Panc1 (cell line): ENCODE results near the gene PSMB5. TPM values are rescaled to one million over a fixed set of nuclear protein-coding genes. Genes with fewer than 3 reads are reported as not detected.

Experiments
- ATAC-seq: fragments of 200-7000 bp; cut with Tn5 transposase; 2 replicates; pipeline ENCODE4 v1.9.1; 2020; ENCODE audit warnings: mild to moderate bottlenecking, moderate library complexity
- BruUV-seq: library from RNA; stranded (reverse); fragments of 400-500 nt; replicated peaks from 2 replicates; lab custom pipeline; 2021; lab: Mats Ljungman, UMichigan
- CTCF ChIA-PET: fragments of 300-600 bp; sonication (Branson Sonifier 250); formaldehyde crosslinking; loops from one replicate; lab custom pipeline; 2022; ENCODE audit warnings: antibody characterized with exemption; lab: Charles Lee
- POLR2A ChIA-PET: fragments of 300-600 bp; sonication (Branson Sonifier 250); formaldehyde crosslinking; loops from one replicate; lab custom pipeline; 2022; ENCODE audit warnings: antibody characterized with exemption; lab: Charles Lee
- DNase-seq: peaks from one replicate; pipeline ENCODE4 v3.0.0-alpha.2; 2010; ENCODE audit warnings: low read depth, low spot score
- H3K27ac ChIP-seq: 2 replicates; pipeline ENCODE4 v1.5.1; 2011; ENCODE audit warnings: mild to moderate bottlenecking, low read length, inconsistent platforms
- H3K27me3 ChIP-seq: fragments of 200-500 bp; sonication (Bioruptor generic); 2 replicates; pipeline ENCODE4 v1.6.0; 2014; ENCODE audit warnings: low read length, inconsistent platforms; ENCODE audit not compliant: control insufficient read depth, insufficient read depth
- H3K36me3 ChIP-seq: fragments of 200-500 bp; sonication (Bioruptor generic); 2 replicates; pipeline ENCODE4 v1.5.1; 2014; ENCODE audit warnings: inconsistent platforms, mild to moderate bottlenecking, low read length, moderate library complexity; ENCODE audit not compliant: control insufficient read depth, insufficient read depth
- H3K4me1 ChIP-seq: 2 replicates; pipeline ENCODE4 v1.5.1; 2011; ENCODE audit warnings: inconsistent platforms, mild to moderate bottlenecking, low read length, moderate library complexity; ENCODE audit not compliant: control insufficient read depth, insufficient read depth
- H3K4me3 ChIP-seq, 2 experiments: 2 replicates each; pipeline ENCODE4 v1.5.1; 2011 to 2012; ENCODE audit warnings: low read depth in 2 of 2, low read length in 2 of 2, mild to moderate bottlenecking in 2 of 2, inconsistent platforms in 1 of 2, moderate library complexity in 1 of 2
- H3K9me3 ChIP-seq: fragments of 200-500 bp; sonication (Bioruptor generic); 2 replicates; pipeline ENCODE4 v1.5.1; 2014; ENCODE audit warnings: low read depth, mild to moderate bottlenecking, inconsistent platforms, low read length, moderate library complexity; ENCODE audit not compliant: control insufficient read depth, insufficient read depth
- POLR2AphosphoS5 ChIP-seq: IDR thresholded peaks from 2 replicates; pipeline ENCODE4 v1.6.1; 2012; ENCODE audit warnings: mild to moderate bottlenecking, low read depth, low read length, moderate library complexity
- SIN3A ChIP-seq: IDR thresholded peaks from 2 replicates; pipeline ENCODE4 v1.6.1; 2012; ENCODE audit warnings: low read depth, mild to moderate bottlenecking, low read length, moderate library complexity, borderline replicate concordance; ENCODE audit not compliant: insufficient read depth
- TCF7L2 ChIP-seq: IDR thresholded peaks from 2 replicates; pipeline ENCODE4 v1.6.1; 2011; ENCODE audit warnings: mild to moderate bottlenecking, low read depth, low read length, inconsistent platforms
- in situ Hi-C: cut with HindIII; loops from 2 replicates; pipeline ENCODE4 v1.10.0; 2016; ENCODE audit warnings: low sequenced_read_pairs, low pct_unique_long_range_greater_than_20kb
- intact Hi-C: fragments of 100-400 bp; cut with micrococcal nuclease; formaldehyde crosslinking; loops from one replicate; pipeline ENCODE4 v1.10.0; 2022; ENCODE audit not compliant: unreplicated experiment
- total RNA-seq: library from RNA; stranded (reverse); gene quantifications from one replicate; pipeline ENCODE4 v1.2.1, GENCODE V29; 2021; ENCODE audit not compliant: unreplicated experiment
- TF ChIP-seq, protein P1 (sequence below): fragments of 450-650 bp; IDR thresholded peaks from 2 replicates; pipeline ENCODE4 v1.5.1; 2017; ENCODE audit warnings: mild to moderate bottlenecking
- TF ChIP-seq, protein P2 (sequence below), 2 experiments: IDR thresholded peaks; 2 replicates each; pipeline ENCODE4 v1.6.1; 2011 to 2012; ENCODE audit warnings: low read depth in 2 of 2, control low read depth in 1 of 2, low read length in 1 of 2, mild to moderate bottlenecking in 1 of 2, moderate library complexity in 1 of 2; ENCODE audit not compliant: insufficient read depth in 1 of 2

PSMB5 gene
- total RNA-seq, 1 experiment from 2014 or later: 149 TPM

DNA sequence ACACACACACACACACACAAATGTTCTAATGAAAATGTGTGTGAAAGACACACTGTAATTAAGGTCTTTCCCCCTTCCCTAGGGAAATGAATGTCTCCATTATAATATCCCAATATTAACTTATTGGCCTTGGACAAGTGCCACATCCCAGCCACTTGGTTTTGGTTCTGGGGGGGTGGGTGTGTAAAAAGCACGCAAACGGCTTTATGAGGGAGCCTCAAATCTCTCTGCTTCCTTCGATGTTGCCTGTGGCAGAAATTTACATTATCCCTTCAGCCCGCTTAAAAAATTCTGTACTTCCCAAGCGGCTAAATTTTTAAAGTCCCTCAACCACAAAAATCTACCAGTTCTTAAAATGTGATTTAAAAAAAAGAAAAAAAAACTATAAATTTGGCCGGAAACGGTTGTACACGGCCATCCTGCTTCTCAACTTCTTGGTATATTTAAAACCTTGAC lies 25.2 kb downstream of the PSMB5 start:
- POLR2A ChIA-PET: no interaction called here
- H3K27me3 ChIP-seq: no peaks in the 10 kb centered on the region
- H3K4me1 ChIP-seq: peaks cover 22% of the 10 kb centered on the region
- no peak for TF ChIP-seq POLR2AphosphoS5
- TF ChIP-seq TCF7L2: no peak
- no peak for TF ChIP-seq SIN3A
- TF ChIP-seq, protein P1, sequence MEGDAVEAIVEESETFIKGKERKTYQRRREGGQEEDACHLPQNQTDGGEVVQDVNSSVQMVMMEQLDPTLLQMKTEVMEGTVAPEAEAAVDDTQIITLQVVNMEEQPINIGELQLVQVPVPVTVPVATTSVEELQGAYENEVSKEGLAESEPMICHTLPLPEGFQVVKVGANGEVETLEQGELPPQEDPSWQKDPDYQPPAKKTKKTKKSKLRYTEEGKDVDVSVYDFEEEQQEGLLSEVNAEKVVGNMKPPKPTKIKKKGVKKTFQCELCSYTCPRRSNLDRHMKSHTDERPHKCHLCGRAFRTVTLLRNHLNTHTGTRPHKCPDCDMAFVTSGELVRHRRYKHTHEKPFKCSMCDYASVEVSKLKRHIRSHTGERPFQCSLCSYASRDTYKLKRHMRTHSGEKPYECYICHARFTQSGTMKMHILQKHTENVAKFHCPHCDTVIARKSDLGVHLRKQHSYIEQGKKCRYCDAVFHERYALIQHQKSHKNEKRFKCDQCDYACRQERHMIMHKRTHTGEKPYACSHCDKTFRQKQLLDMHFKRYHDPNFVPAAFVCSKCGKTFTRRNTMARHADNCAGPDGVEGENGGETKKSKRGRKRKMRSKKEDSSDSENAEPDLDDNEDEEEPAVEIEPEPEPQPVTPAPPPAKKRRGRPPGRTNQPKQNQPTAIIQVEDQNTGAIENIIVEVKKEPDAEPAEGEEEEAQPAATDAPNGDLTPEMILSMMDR: no peak
- TF ChIP-seq, protein P2, sequence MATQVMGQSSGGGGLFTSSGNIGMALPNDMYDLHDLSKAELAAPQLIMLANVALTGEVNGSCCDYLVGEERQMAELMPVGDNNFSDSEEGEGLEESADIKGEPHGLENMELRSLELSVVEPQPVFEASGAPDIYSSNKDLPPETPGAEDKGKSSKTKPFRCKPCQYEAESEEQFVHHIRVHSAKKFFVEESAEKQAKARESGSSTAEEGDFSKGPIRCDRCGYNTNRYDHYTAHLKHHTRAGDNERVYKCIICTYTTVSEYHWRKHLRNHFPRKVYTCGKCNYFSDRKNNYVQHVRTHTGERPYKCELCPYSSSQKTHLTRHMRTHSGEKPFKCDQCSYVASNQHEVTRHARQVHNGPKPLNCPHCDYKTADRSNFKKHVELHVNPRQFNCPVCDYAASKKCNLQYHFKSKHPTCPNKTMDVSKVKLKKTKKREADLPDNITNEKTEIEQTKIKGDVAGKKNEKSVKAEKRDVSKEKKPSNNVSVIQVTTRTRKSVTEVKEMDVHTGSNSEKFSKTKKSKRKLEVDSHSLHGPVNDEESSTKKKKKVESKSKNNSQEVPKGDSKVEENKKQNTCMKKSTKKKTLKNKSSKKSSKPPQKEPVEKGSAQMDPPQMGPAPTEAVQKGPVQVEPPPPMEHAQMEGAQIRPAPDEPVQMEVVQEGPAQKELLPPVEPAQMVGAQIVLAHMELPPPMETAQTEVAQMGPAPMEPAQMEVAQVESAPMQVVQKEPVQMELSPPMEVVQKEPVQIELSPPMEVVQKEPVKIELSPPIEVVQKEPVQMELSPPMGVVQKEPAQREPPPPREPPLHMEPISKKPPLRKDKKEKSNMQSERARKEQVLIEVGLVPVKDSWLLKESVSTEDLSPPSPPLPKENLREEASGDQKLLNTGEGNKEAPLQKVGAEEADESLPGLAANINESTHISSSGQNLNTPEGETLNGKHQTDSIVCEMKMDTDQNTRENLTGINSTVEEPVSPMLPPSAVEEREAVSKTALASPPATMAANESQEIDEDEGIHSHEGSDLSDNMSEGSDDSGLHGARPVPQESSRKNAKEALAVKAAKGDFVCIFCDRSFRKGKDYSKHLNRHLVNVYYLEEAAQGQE (IDR thresholded peaks at IDR 0.05; ENCODE audit: insufficient read depth in 1 of 2, low read depth in 2 of 2, low read length in 1 of 2): no peak
- H3K4me3 ChIP-seq: peak overlapping the region; percentile 53 to 68
- BruUV-seq: TSS peak; percentile 97
- CTCF ChIA-PET: no interaction called here
- intact Hi-C loops: no loop called here
- ATAC-seq (no peak), DNase-seq (no peak)
- H3K9me3 ChIP-seq: no peaks in the 10 kb centered on the region
- in situ Hi-C loops: no loop called here
- no peaks in the 10 kb centered on the region; the same call in 1 of the 2 replicates for H3K36me3 ChIP-seq
- peak overlapping the region; percentile 99 for H3K27ac ChIP-seq

DNA sequence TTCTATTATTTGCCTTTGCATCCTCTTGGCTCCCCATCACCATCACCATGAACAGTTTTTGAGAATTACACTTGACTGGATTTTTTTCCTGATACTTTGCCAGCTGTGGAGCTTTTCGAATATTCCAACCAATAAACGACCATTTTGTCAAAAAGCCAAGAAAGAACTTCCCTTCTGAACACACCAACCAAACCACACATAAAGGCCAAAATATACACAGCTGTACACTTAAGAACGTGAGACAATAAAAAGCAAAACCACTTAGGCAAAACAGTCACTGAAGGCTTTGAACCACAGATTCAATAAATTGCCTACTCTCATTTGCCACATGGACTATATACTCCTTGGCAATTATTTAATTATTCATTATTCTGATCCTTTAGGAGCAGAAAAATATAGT lies 25.9 kb downstream of the PSMB5 start:
- CTCF ChIA-PET: no interaction called here
- in situ Hi-C loops (no loop called here), intact Hi-C loops (no loop called here)
- no peaks in the 10 kb centered on the region; the same call in 1 of the 2 replicates for H3K36me3 ChIP-seq
- TF ChIP-seq, protein P2 (IDR thresholded peaks at IDR 0.05; ENCODE audit: insufficient read depth in 1 of 2, low read depth in 2 of 2, low read length in 1 of 2): no peak
- no peak for TF ChIP-seq TCF7L2
- TF ChIP-seq SIN3A: no peak
- no peak for TF ChIP-seq POLR2AphosphoS5
- TF ChIP-seq, protein P1: no peak
- peaks cover 22% of the 10 kb centered on the region for H3K4me1 ChIP-seq
- POLR2A ChIA-PET: no interaction called here
- no peaks in the 10 kb centered on the region for H3K27me3 ChIP-seq
- H3K27ac ChIP-seq: peak overlapping the region; percentile 99
- no peaks in the 10 kb centered on the region for H3K9me3 ChIP-seq
- H3K4me3 ChIP-seq: no peak overlapping the region; a peak in 1 of 4 replicates
- DNase-seq: no peak
- ATAC-seq: no peak
- BruUV-seq: no TSS peak
